Measurements from ENCODE around the gene GLT8D1. TPM values are rescaled to one million over a fixed set of nuclear protein-coding genes. Genes with fewer than 3 reads are reported as not detected.

Gene GLT8D1
- total and polyA plus RNA-seq, 2 of the 13 experiments (the other 11 are each of a cell fraction or from before 2014, with no cell fraction given), result 110 to 121 TPM

DNA sequence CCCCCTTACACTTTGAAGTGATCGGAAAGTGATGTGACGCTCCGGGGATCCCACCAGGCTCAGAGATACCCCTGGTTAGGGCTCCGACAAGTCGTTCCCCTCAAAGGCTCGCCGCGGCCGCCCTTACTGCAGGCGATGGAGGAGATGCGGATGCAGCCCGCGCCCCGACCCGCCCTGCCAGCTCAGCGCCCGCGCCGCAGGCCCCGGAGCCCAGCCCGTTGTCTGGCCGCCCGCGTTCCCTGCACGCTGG is 228 bp downstream of the GLT8D1 start (continued):
- TF ChIP-seq, protein P1, sequence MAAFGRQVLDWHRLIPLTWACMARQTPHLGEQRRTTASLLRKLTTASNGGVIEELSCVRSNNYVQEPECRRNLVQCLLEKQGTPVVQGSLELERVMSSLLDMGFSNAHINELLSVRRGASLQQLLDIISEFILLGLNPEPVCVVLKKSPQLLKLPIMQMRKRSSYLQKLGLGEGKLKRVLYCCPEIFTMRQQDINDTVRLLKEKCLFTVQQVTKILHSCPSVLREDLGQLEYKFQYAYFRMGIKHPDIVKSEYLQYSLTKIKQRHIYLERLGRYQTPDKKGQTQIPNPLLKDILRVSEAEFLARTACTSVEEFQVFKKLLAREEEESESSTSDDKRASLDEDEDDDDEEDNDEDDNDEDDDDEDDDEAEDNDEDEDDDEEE (CRISPR knock-in tag; IDR thresholded peaks at IDR 0.05), result no peak; the same call in 1 of the 2 replicates
- TF ChIP-seq MTF2 (CRISPR knock-in tag; IDR thresholded peaks at IDR 0.05; ENCODE audit: borderline replicate concordance) (no peak), ARHGAP35 (CRISPR knock-in tag; IDR thresholded peaks at IDR 0.05; ENCODE audit: borderline replicate concordance) (no peak), TRIM22 (IDR thresholded peaks at IDR 0.05) (no peak), DDIT3 (CRISPR knock-in tag; IDR thresholded peaks at IDR 0.05) (no peak), NFE2L2 (IDR thresholded peaks at IDR 0.05; ENCODE audit: low read length) (no peak), ZC3H13 (CRISPR knock-in tag; IDR thresholded peaks at IDR 0.05) (no peak), ZSCAN21 (CRISPR knock-in tag; IDR thresholded peaks at IDR 0.05; ENCODE audit: borderline replicate concordance) (no peak), ZNF224 (CRISPR knock-in tag; IDR thresholded peaks at IDR 0.05) (no peak), TBX3 (IDR thresholded peaks at IDR 0.05; ENCODE audit: borderline replicate concordance) (no peak), KDM1A (CRISPR knock-in tag; IDR thresholded peaks at IDR 0.05) (no peak), ZNF24 (IDR thresholded peaks at IDR 0.05) (no peak), BRD4 (CRISPR knock-in tag; IDR thresholded peaks at IDR 0.05) (no peak; the same call in 1 of the 2 replicates), ZBTB21 (CRISPR knock-in tag; IDR thresholded peaks at IDR 0.05) (no peak), ZNF136 (CRISPR knock-in tag; IDR thresholded peaks at IDR 0.05; ENCODE audit: low read depth) (no peak), SP4 (CRISPR knock-in tag; IDR thresholded peaks at IDR 0.05) (no peak), ATAD3A (CRISPR knock-in tag; IDR thresholded peaks at IDR 0.05) (no peak), ZNF580 (CRISPR knock-in tag; IDR thresholded peaks at IDR 0.05; ENCODE audit: borderline replicate concordance, low read depth) (no peak), SRSF1 (optimal IDR thresholded peaks at IDR 0.05; ENCODE audit: low read depth, low read length) (no peak), ZNF562 (CRISPR knock-in tag; IDR thresholded peaks at IDR 0.05; ENCODE audit: borderline replicate concordance) (no peak), HCFC1 (IDR thresholded peaks at IDR 0.05; ENCODE audit: low read depth, low read length) (no peak), SRSF4 (IDR thresholded peaks at IDR 0.05; ENCODE audit: low read depth, low read length, poor library complexity, severe bottlenecking) (no peak), ZNF841 (CRISPR knock-in tag; IDR thresholded peaks at IDR 0.05; ENCODE audit: borderline replicate concordance) (peak; percentile 38; the same call in 1 of the 2 replicates), ISL2 (CRISPR knock-in tag; IDR thresholded peaks at IDR 0.05) (no peak), ZNF781 (CRISPR knock-in tag; IDR thresholded peaks at IDR 0.05; ENCODE audit: borderline replicate concordance, not compliant biosample characterization) (no peak), SMARCE1 (IDR thresholded peaks at IDR 0.05; ENCODE audit: borderline replicate concordance) (no peak), ZNF749 (CRISPR knock-in tag; IDR thresholded peaks at IDR 0.05; ENCODE audit: borderline replicate concordance) (no peak), IRX3 (CRISPR knock-in tag; IDR thresholded peaks at IDR 0.05; ENCODE audit: borderline replicate concordance, low read depth) (no peak), CENPX (CRISPR knock-in tag; IDR thresholded peaks at IDR 0.05) (0 out of 2 replicates have a peak, but pooled peaks have one; percentile 93)
- TF ChIP-seq, protein P2, sequence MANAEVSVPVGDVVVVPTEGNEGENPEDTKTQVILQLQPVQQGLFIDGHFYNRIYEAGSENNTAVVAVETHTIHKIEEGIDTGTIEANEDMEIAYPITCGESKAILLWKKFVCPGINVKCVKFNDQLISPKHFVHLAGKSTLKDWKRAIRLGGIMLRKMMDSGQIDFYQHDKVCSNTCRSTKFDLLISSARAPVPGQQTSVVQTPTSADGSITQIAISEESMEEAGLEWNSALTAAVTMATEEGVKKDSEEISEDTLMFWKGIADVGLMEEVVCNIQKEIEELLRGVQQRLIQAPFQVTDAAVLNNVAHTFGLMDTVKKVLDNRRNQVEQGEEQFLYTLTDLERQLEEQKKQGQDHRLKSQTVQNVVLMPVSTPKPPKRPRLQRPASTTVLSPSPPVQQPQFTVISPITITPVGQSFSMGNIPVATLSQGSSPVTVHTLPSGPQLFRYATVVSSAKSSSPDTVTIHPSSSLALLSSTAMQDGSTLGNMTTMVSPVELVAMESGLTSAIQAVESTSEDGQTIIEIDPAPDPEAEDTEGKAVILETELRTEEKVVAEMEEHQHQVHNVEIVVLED (CRISPR knock-in tag; IDR thresholded peaks at IDR 0.05; ENCODE audit: borderline replicate concordance), result no peak

Measured in HepG2 (cell line).